IMR-90 (cell line): ENCODE measurements around the gene EML6. TPM values are rescaled to one million over a fixed set of nuclear protein-coding genes. Genes with fewer than 3 reads are reported as not detected.

Experiments used
- ATAC-seq: fragments of 200-7000 bp; cut with Tn5 transposase; 2 replicates; pipeline ENCODE4 v1.9.1; 2020; ENCODE audit warnings: low read depth, mild to moderate bottlenecking, moderate library complexity
- BruUV-seq: library from RNA; stranded (reverse); fragments of 400-500 nt; replicated peaks from 2 replicates; lab custom pipeline; 2021; lab: Mats Ljungman, UMichigan
- CTCF ChIA-PET: fragments of 300-600 bp; formaldehyde crosslinking; extraction: SDS; loops from one replicate; lab custom pipeline; 2021; ENCODE audit warnings: antibody characterized with exemption; lab: Yijun Ruan, JAX
- POLR2A ChIA-PET: fragments of 300-600 bp; sonication (Branson Sonifier 250); formaldehyde crosslinking; loops from one replicate; lab custom pipeline; 2022; ENCODE audit warnings: antibody characterized with exemption; ENCODE audit not compliant: unreplicated experiment; lab: Charles Lee
- DNase-seq: peaks from one replicate; pipeline ENCODE4 v3.0.0; 2013
- H2AFZ ChIP-seq: replicated peaks from 2 replicates; pipeline ENCODE3; 2013; ENCODE audit warnings: low read length, mild to moderate bottlenecking; ENCODE audit not compliant: poor library complexity
- H2AK5ac ChIP-seq: 2 replicates; pipeline ENCODE4 v1.6.1; 2013; ENCODE audit warnings: low read depth, low read length, inconsistent platforms
- H2AK9ac ChIP-seq: replicated peaks from 2 replicates; pipeline ENCODE3; 2013; ENCODE audit warnings: mild to moderate bottlenecking, low read depth, low read length, moderate library complexity; ENCODE audit not compliant: poor library complexity
- H2BK120ac ChIP-seq: 2 replicates; pipeline ENCODE4 v1.6.1; 2013; ENCODE audit warnings: low read depth, low read length, inconsistent platforms
- H2BK15ac ChIP-seq: 3 replicates; pipeline ENCODE4 v1.6.1; 2013; ENCODE audit warnings: low read depth, low read length, inconsistent platforms
- H2BK20ac ChIP-seq: 2 replicates; pipeline ENCODE4 v1.6.1; 2013; ENCODE audit warnings: low read depth, mild to moderate bottlenecking, inconsistent platforms, low read length, moderate library complexity
- H2BK5ac ChIP-seq: 2 replicates; pipeline ENCODE4 v1.6.1; 2013; ENCODE audit warnings: mild to moderate bottlenecking, low read depth, low read length, inconsistent platforms; ENCODE audit not compliant: poor library complexity, severe bottlenecking
- H3K14ac ChIP-seq: replicated peaks from 2 replicates; pipeline ENCODE4 v1.6.1; 2013; ENCODE audit warnings: low read depth, low read length, inconsistent platforms
- H3K18ac ChIP-seq: 2 replicates; pipeline ENCODE4 v1.6.1; 2013; ENCODE audit warnings: low read depth, low read length, control low read depth
- H3K23ac ChIP-seq: 2 replicates; pipeline ENCODE4 v1.6.1; 2013; ENCODE audit warnings: low read depth, low read length, inconsistent platforms
- H3K27ac ChIP-seq: 2 replicates; pipeline ENCODE4 v1.5.1; 2013; ENCODE audit warnings: mild to moderate bottlenecking, control low read depth, low read length; ENCODE audit not compliant: insufficient read depth
- H3K27me3 ChIP-seq: 2 replicates; pipeline ENCODE4 v1.6.1; 2013; ENCODE audit warnings: low read length; ENCODE audit not compliant: control insufficient read depth, insufficient read depth
- H3K36me3 ChIP-seq: 2 replicates; pipeline ENCODE4 v1.6.1; 2013; ENCODE audit warnings: low read length, mixed read lengths; ENCODE audit not compliant: control insufficient read depth, insufficient read depth
- H3K4ac ChIP-seq: 2 replicates; pipeline ENCODE4 v1.6.1; 2013; ENCODE audit warnings: low read depth, low read length, inconsistent platforms
- H3K4me1 ChIP-seq: 2 replicates; pipeline ENCODE4 v1.6.1; 2013; ENCODE audit warnings: low read length, mixed read lengths; ENCODE audit not compliant: control insufficient read depth, insufficient read depth
- H3K4me2 ChIP-seq: 2 replicates; pipeline ENCODE4 v1.6.1; 2013; ENCODE audit warnings: low read depth, mild to moderate bottlenecking, control low read depth, low read length, moderate library complexity
- H3K4me3 ChIP-seq: 2 replicates; pipeline ENCODE4 v1.5.1; 2013; ENCODE audit warnings: low read depth, mild to moderate bottlenecking, control low read depth, low read length, moderate library complexity; ENCODE audit not compliant: insufficient read depth
- H3K56ac ChIP-seq: 2 replicates; pipeline ENCODE4 v1.6.1; 2013; ENCODE audit warnings: low read length, inconsistent platforms; ENCODE audit not compliant: insufficient read depth; ENCODE audit errors: extremely low read depth
- H3K79me1 ChIP-seq, 2 experiments: 2 replicates each; pipeline ENCODE4 v1.6.1; 2013; ENCODE audit warnings: low read length in 2 of 2, inconsistent platforms in 1 of 2, low read depth in 1 of 2
- H3K9ac ChIP-seq: 2 replicates; pipeline ENCODE4 v1.6.1; 2013; ENCODE audit warnings: low read depth, low read length, control low read depth
- H3K9me1 ChIP-seq: 2 replicates; pipeline ENCODE4 v1.6.1; 2013; ENCODE audit warnings: low read length, inconsistent platforms; ENCODE audit not compliant: insufficient read depth
- H3K9me3 ChIP-seq: 2 replicates; pipeline ENCODE4 v1.6.1; 2013; ENCODE audit warnings: low read length; ENCODE audit not compliant: control insufficient read depth, insufficient read depth
- H4K20me1 ChIP-seq: 2 replicates; pipeline ENCODE4 v1.6.1; 2013; ENCODE audit warnings: low read length, inconsistent platforms; ENCODE audit not compliant: insufficient read depth
- H4K5ac ChIP-seq: 2 replicates; pipeline ENCODE4 v1.6.1; 2013; ENCODE audit warnings: mild to moderate bottlenecking, low read depth, low read length, control low read depth
- H4K8ac ChIP-seq, 2 experiments: 2 replicates each; pipeline ENCODE4 v1.6.1; 2013; ENCODE audit warnings: low read depth in 2 of 2, low read length in 2 of 2, control low read depth in 1 of 2, inconsistent platforms in 1 of 2
- H4K91ac ChIP-seq: 2 replicates; pipeline ENCODE4 v1.6.1; 2013; ENCODE audit warnings: low read depth, low read length, inconsistent platforms; ENCODE audit not compliant: insufficient read depth
- BHLHE40 ChIP-seq: fragments of 150-350 bp; IDR thresholded peaks from 2 replicates; pipeline ENCODE4 v1.6.1; 2016; ENCODE audit warnings: mild to moderate bottlenecking, low read depth, low read length
- CEBPB ChIP-seq: IDR thresholded peaks from 2 replicates; pipeline ENCODE4 v1.6.1; 2012; ENCODE audit warnings: low read depth, low read length, improper control_type of control experiment
- CHD1 ChIP-seq: IDR thresholded peaks from 2 replicates; pipeline ENCODE4 v1.6.1; 2012; ENCODE audit warnings: low read depth, low read length, improper control_type of control experiment
- FOS ChIP-seq: fragments of 150-350 bp; IDR thresholded peaks from 2 replicates; pipeline ENCODE4 v1.6.1; 2016; ENCODE audit warnings: low read depth, low read length
- MAFK ChIP-seq: IDR thresholded peaks from 2 replicates; pipeline ENCODE4 v1.6.1; 2012; ENCODE audit warnings: low read depth, low read length, improper control_type of control experiment
- MXI1 ChIP-seq: IDR thresholded peaks from 2 replicates; pipeline ENCODE4 v1.6.1; 2012; ENCODE audit warnings: low read depth, mild to moderate bottlenecking, low read length, moderate library complexity, borderline replicate concordance
- NFE2L2 ChIP-seq: fragments of 150-350 bp; IDR thresholded peaks from 2 replicates; pipeline ENCODE4 v1.6.1; 2016; ENCODE audit warnings: low read depth, mild to moderate bottlenecking, low read length
- POLR2A ChIP-seq: IDR thresholded peaks from 2 replicates; pipeline ENCODE4 v1.6.1; 2012; ENCODE audit warnings: mild to moderate bottlenecking, low read depth, low read length
- RAD21 ChIP-seq: IDR thresholded peaks from 2 replicates; pipeline ENCODE4 v1.6.1; 2012; ENCODE audit warnings: low read length, improper control_type of control experiment
- RCOR1 ChIP-seq: IDR thresholded peaks from 2 replicates; pipeline ENCODE4 v1.6.1; 2012; ENCODE audit warnings: mild to moderate bottlenecking, low read length, improper control_type of control experiment; ENCODE audit not compliant: insufficient replicate concordance
- RFX5 ChIP-seq: IDR thresholded peaks from 2 replicates; pipeline ENCODE4 v1.8.0; 2012; ENCODE audit warnings: low read depth, mild to moderate bottlenecking, low read length, moderate library complexity
- SMC3 ChIP-seq: fragments of 150-350 bp; IDR thresholded peaks from 2 replicates; pipeline ENCODE4 v1.6.1; 2016; ENCODE audit warnings: low read depth, mild to moderate bottlenecking, antibody characterized with exemption, low read length, moderate library complexity
- WGBS, 2 experiments: methylation state at CpG; one replicate each; pipeline versions ENCODE4 v1.1.5 to v1.1.7; 2013; ENCODE audit warnings: missing lambda C conversion rate in 2 of 2; ENCODE audit not compliant: insufficient read length in 1 of 2; ENCODE audit errors: extremely low coverage in 2 of 2; 5-methylcytosine and 5-hydroxymethylcytosine counted together
- dilution Hi-C: fragments of 300-500 bp; cut with HindIII; formaldehyde crosslinking; loops from one replicate; pipeline ENCODE4 v1.14.3; 2018; ENCODE audit warnings: low sequenced_read_pairs; ENCODE audit not compliant: unreplicated experiment
- in situ Hi-C: fragments of 300-500 bp; cut with MboI; formaldehyde crosslinking; loops from 3 replicates; pipeline ENCODE4 v1.14.3; 2019; ENCODE audit warnings: low sequenced_read_pairs, inconsistent platforms, mixed read lengths
- intact Hi-C: fragments of 100-400 bp; cut with micrococcal nuclease; formaldehyde crosslinking; loops from 2 replicates; pipeline ENCODE4 v1.10.0; 2022
- polyA plus RNA-seq, 3 experiments: library from polyadenylated mRNA; depleted of rRNA; stranded (reverse); fragments of >200 nt; gene quantifications; 2 replicates each; pipeline ENCODE4 v1.2.3, GENCODE V29; 2012; ENCODE audit warnings: low replicate concordance in 1 of 3
- total RNA-seq: library from RNA; depleted of rRNA; stranded (reverse); fragments of >200 nt; gene quantifications from 2 replicates; pipeline ENCODE4 v1.2.3, GENCODE V29; 2012
- TF ChIP-seq, protein P1 (sequence below): fragments of 150-350 bp; IDR thresholded peaks from 2 replicates; pipeline ENCODE4 v1.6.1; 2016; ENCODE audit warnings: low read depth, mild to moderate bottlenecking, low read length, moderate library complexity, borderline replicate concordance
- TF ChIP-seq, protein P2 (sequence below): conservative IDR thresholded peaks from 2 replicates; pipeline ENCODE4 v1.5.1; 2012; ENCODE audit warnings: mild to moderate bottlenecking, low read depth, low read length, improper control_type of control experiment
- TF ChIP-seq, protein P3 (sequence below): fragments of 150-350 bp; IDR thresholded peaks from 2 replicates; pipeline ENCODE4 v1.6.1; 2017; ENCODE audit warnings: mild to moderate bottlenecking, antibody characterized with exemption, low read length, low read depth

EML6 gene
- total and polyA plus RNA-seq, 2 of the 4 experiments (the other 2 are of a cell fraction): 0.18 to 0.19 TPM

DNA sequence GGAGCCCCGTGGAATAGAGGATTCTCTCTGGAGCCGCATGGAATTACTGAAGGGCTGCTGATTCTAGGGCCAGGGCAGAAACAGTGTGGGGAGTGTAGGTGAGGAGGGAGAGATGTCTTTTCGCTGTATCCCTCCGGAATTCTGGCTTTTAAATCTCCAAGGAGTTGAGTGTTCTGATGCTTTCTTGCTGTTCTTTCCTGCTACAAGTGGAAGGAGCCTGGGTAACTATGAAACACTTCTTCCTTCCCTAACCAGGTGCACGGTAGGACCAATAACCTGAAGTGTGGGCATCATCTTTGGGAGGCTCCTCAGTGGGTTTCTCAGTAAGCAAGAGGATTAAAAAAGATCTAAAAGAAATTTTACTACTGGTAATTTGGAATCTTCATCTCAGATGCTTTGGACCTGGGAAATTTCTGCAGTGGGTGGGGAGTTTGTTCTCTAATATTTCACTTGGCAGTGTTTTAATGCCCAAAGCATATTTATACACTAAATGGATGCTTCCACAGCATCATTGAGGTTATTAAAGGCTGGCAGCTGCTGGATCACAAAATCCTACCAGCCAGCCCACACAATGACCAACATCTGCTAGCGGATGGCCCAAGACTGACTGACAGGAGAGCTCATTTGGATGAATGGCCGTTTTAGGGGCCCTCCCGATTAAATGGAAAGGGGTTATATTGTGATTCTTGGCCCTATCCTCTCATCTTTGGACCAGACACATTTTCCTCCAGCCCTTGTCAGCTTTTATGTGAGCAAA is 2.1 kb downstream of the EML6 start:
- Histone ChIP-seq H2AFZ (no peak overlapping the region), H2BK120ac (no peak overlapping the region), H3K79me1 (no peaks in the 10 kb centered on the region), H2BK5ac (no peak overlapping the region), H3K36me3 (no peaks in the 10 kb centered on the region), H4K91ac (no peak overlapping the region), H3K4me2 (no peak overlapping the region), H3K9me3 (no peaks in the 10 kb centered on the region), H3K27me3 (peaks cover 25% of the 10 kb centered on the region), H2BK20ac (no peak overlapping the region), H3K4me1 (peaks cover 3% of the 10 kb centered on the region; the same call in 1 of the 2 replicates), H3K18ac (no peak overlapping the region), H3K9me1 (peaks cover 8% of the 10 kb centered on the region), H4K8ac (no peak overlapping the region), H4K5ac (no peak overlapping the region), H4K20me1 (peaks cover 3% of the 10 kb centered on the region; the same call in 1 of the 2 replicates), H3K4me3 (no peak overlapping the region), H3K27ac (no peak overlapping the region), H2BK15ac (no peak overlapping the region), H3K14ac (no peak overlapping the region), H3K9ac (no peak overlapping the region), H3K56ac (no peak overlapping the region), H2AK9ac (no peak overlapping the region), H3K4ac (no peak overlapping the region), H3K23ac (0 out of 2 replicates have a peak overlapping the region, but pooled peaks have one; percentile 40), H2AK5ac (no peak overlapping the region)
- ATAC-seq: no peak
- DNase-seq: no peak
- ChIA-PET POLR2A (no interaction called here), CTCF (no interaction called here)
- intact Hi-C loops: loop anchor here (10.0 kb wide), 2 partner anchors 259 to 319 kb away; no protein-coding TSS in a partner anchor
- BruUV-seq: no TSS peak
- in situ Hi-C loops: no loop called here
- dilution Hi-C loops: no loop called here
- WGBS, 2 experiments: 4% methylated on average over 2 of the region's 8 CpGs; no CpG with 5 or more reads in 1 of the 2 experiments
- no peak for TF ChIP-seq RCOR1
- TF ChIP-seq, protein P1, sequence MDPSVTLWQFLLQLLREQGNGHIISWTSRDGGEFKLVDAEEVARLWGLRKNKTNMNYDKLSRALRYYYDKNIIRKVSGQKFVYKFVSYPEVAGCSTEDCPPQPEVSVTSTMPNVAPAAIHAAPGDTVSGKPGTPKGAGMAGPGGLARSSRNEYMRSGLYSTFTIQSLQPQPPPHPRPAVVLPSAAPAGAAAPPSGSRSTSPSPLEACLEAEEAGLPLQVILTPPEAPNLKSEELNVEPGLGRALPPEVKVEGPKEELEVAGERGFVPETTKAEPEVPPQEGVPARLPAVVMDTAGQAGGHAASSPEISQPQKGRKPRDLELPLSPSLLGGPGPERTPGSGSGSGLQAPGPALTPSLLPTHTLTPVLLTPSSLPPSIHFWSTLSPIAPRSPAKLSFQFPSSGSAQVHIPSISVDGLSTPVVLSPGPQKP: no peak
- TF ChIP-seq MXI1: no peak
- no peak for TF ChIP-seq SMC3
- no peak for TF ChIP-seq FOS
- TF ChIP-seq CEBPB: no peak
- no peak for TF ChIP-seq RAD21
- no peak for TF ChIP-seq BHLHE40
- no peak for TF ChIP-seq MAFK
- TF ChIP-seq RFX5: no peak
- TF ChIP-seq NFE2L2: no peak
- TF ChIP-seq, protein P2, sequence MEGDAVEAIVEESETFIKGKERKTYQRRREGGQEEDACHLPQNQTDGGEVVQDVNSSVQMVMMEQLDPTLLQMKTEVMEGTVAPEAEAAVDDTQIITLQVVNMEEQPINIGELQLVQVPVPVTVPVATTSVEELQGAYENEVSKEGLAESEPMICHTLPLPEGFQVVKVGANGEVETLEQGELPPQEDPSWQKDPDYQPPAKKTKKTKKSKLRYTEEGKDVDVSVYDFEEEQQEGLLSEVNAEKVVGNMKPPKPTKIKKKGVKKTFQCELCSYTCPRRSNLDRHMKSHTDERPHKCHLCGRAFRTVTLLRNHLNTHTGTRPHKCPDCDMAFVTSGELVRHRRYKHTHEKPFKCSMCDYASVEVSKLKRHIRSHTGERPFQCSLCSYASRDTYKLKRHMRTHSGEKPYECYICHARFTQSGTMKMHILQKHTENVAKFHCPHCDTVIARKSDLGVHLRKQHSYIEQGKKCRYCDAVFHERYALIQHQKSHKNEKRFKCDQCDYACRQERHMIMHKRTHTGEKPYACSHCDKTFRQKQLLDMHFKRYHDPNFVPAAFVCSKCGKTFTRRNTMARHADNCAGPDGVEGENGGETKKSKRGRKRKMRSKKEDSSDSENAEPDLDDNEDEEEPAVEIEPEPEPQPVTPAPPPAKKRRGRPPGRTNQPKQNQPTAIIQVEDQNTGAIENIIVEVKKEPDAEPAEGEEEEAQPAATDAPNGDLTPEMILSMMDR: no peak
- TF ChIP-seq CHD1: no peak
- TF ChIP-seq POLR2A: no peak
- TF ChIP-seq, protein P3, sequence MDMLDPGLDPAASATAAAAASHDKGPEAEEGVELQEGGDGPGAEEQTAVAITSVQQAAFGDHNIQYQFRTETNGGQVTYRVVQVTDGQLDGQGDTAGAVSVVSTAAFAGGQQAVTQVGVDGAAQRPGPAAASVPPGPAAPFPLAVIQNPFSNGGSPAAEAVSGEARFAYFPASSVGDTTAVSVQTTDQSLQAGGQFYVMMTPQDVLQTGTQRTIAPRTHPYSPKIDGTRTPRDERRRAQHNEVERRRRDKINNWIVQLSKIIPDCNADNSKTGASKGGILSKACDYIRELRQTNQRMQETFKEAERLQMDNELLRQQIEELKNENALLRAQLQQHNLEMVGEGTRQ: no peak
